HG02678 (cell line): ENCODE measurements around the gene SLC35F1.
"Not testable (repeated sequence)": the region's sequence is repeated elsewhere in the genome, so short reads cannot be mapped to it uniquely, and the experiment has no call there.

Experiments
- ATAC-seq: cut with Tn5 transposase; IDR thresholded peaks from one replicate; pipeline ENCODE4 v1.9.1; 2021; ENCODE audit warnings: mild to moderate bottlenecking, moderate library complexity; ENCODE audit not compliant: unreplicated experiment

Gene SLC35F1

GRCh38 chr6:117924690-117925089 lies 17.6 kb downstream of the SLC35F1 start:
- no peak for ATAC-seq

DNA sequence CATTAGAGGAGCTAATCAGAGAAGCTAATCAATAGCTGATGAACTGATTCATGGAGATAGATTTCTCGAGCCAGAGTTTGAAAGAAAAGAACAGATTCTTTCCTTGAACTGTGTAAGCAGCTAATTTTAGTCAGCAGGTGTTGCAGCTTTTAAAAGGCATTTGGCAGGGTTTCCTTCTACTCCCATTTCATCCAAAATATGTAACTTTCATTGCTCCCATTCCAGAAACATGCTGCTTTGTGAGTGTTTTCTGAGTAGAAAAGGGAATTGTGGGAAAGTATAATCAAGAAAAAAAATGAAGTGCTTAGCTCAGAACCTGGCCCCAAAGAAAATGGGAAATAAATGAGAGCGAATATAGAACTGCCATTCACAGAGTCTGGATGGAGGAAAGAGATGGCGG lies 20.8 kb downstream of the SLC35F1 start:
- ATAC-seq = no peak

DNA sequence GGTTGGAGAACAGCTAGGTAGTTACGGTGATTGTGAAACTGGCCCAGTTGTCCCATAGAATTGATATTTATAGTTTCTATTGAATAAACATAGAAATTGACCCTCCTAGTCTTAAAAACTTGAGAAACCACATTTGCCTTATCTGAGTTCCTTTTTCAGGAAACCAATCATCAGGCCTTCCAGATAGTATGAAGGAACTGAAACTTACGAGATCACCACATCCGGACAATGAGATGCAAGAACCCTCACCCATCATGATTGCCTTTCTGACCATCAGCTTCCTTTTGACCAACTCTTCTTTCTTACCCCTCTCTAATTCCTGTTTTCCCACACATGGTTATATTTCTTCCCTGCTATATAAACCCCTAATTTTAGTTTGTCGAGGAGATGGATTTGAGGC lies 21.8 kb downstream of the SLC35F1 start:
- no peak for ATAC-seq

GRCh38 chr6:117929501-117929900 lies 22.4 kb downstream of the SLC35F1 start:
- ATAC-seq = no peak

GRCh38 chr6:117930645-117931044 lies 23.6 kb downstream of the SLC35F1 start:
- ATAC-seq = no peak

DNA sequence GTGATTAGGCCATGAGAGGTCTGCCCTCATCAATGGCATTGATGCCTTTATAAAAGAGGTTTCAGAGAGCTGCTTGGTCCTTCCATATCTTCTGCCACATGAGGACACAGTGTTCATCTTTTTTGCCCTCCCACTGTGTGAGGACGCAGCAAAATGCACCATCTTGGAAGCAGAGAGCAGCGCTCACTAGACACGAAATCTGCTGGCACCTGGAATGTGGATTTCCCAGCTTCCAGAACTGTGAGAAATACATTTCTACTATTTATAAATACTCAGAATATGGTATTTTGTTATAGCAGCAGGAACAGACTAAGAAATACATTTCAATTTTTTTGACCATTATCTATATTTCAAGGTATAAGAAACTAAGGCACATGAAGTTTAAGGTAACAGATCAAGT lies 24.9 kb downstream of the SLC35F1 start:
- ATAC-seq = no peak

DNA sequence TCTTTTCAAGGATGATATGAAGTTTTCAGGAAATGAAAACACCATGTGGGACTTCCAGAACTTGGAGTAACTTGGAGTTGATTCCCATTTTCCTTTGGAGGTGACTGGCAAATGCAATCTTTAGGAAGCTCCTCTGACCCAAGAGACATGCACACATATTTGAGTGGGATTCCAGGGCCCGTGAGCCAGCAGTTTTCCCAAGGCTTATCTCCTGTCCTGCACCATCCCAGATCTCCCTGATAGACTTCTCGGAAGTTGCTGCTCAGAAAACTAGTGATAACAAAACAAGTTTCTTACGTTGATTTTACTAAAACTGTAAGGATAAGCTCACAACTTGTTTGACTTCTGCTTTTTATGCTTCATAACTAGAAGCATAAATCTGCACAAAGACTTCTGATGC lies 25.6 kb downstream of the SLC35F1 start:
- no peak for ATAC-seq

DNA sequence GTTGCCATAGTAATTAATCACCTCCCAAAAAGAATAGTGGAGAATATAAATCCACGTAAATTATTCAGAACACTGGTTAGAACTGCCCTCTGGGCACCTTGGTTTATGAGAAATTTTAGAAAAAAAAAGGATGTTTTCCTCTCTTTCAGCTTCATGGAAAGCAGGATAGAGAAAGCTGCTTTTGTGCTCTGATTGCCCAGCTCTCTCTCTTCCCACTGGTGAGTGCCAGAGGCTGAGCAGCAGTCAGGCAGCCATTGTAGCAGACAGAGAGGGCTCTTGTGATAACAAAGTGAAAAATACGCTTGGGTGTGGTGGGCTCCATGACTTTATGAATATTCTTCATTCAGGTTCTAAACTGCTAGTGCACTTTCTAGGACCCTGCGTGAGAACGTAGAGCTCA lies 26.4 kb downstream of the SLC35F1 start:
- no peak for ATAC-seq

- ATAC-seq = no peak
Measured at GRCh38 chr6:117938311-117938995, 31.4 kb downstream of the SLC35F1 start.

GRCh38 chr6:117947234-117947633 lies 40.2 kb downstream of the SLC35F1 start:
- no peak for ATAC-seq

DNA sequence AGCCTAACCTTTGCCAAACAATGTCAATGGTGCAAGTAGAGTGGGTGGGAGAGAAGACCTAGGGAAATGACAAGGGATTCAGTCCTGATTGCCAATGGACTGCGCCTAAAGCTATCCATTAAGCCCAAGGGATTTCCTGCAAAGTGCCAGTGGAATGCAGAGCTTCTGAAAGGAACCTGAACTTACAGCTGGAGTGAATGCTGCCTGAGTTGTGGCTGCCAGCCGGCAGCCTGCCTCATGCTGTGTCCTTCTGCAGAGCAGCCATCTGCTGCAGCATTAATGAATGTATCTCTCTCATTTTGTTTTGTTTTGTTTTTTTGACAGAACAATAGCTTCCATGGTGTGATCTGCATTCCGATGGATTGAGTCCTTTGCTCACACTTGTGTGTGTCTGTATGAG lies 44.7 kb downstream of the SLC35F1 start:
- ATAC-seq = no peak

- ATAC-seq = peak; percentile 68
Measured at GRCh38 chr6:117955684-117956256, 48.7 kb downstream of the SLC35F1 start.

- no peak for ATAC-seq
Measured at GRCh38 chr6:117956386-117956785, 49.3 kb downstream of the SLC35F1 start.

DNA sequence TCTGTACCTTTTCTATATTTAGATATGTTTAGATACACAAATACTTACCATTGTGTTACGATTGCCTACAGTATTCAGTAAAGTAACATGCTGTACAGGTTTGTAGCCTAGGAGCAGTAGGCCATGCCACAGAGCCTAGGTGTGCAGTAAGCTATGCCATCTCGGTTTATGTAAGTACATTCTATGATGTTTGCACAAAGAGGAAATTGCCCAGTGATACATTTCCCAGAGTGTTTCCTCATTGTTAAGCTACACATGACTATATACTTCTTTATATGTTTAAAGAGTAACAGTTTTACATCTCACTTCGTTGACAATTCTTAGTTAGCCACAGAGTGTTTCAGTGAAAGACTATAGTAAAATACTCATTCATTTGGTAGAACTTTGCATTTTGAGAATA lies 51.5 kb downstream of the SLC35F1 start:
- no peak for ATAC-seq

- no peak for ATAC-seq
Measured at GRCh38 chr6:117960877-117961276, 53.8 kb downstream of the SLC35F1 start.

DNA sequence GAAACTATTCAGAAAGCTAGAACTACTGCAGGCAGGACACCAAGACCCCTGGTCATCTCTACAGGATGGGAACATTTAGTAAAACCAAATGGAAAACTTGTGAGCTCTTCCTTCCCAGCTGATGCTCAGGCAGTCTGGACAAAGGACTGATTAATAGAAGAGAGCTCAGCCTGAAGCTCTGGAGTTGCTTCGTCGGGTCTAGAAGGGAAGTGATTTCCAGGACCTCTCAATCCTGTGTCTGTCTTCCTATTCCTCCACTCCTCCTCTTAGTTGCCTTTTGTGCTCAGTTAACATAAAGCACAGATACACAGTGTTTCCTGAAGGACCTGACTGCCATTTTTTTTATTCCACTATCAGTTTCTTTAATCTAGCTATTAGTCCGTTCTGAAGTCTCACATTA lies 54.2 kb downstream of the SLC35F1 start:
- no peak for ATAC-seq

DNA sequence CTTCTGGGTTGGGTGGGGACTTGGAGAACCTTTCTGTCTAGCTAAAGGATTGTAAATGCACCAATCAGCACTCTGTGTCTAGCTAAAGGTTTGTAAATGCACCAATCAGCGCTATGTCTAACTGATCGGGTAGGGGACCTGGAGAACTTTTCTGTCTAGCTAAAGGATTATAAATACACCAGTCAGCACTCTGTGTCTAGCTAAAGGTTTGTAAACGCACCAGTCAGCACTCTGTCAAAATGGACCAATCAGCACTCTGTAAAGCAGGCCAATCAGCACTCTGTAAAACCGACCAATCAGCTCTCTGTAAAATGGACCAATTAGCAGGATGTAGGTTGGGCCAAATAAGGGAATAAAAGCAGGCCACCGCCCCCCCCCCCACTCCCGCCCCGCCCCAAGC lies 58.7 kb downstream of the SLC35F1 start:
- ATAC-seq = not testable (repeated sequence)

DNA sequence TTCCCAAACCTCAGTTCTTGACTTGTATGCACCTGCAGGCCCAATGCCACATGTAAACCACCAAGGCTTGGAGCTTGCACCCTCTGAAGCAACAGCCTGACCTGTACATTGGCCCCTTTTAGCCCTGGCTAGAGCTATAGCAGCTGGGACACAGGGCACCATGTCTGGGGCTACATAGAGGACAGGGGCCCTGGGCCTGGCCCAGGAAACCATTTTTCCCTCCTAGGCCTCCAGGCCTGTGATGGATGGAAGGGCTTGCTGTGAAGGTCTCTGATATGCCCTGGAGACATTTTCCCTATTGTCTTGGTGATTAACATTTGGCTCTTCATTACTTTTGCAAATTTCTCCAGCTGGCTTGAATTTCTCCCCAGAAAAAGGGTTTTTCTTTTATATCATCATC lies 64.6 kb downstream of the SLC35F1 start:
- ATAC-seq = no peak

DNA sequence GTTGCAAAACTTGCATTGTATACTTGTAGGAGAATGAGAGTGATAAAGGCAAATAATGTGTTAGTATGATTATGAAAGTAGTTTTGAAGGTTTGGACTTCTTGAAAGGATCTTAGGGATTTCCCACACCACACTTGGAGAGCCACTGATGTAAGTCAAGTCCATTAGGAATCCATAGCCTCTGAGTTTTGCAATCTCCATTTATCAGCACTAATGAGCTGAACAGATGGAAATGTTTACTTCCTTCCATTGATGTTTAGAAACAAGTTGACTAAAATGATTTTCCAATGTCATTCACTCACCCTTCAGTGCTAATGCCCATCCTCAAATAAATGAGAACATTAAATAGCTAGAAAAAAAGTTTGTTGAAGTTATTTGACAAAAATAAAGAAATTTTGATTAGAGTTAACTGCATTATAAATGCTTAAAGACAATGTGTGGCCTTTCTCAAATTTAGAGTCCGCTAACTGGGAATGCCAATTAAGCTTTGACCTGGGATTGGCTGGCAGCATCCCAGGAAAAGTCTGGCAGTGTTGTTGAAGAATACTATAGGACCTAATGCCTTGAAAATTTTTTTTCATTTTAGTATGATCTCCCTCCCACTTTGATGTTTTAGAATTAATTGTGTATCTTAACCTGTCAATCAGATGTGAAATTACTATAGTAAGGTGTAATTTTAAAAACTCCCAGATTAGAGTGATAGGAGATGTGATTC lies 68.0 kb downstream of the SLC35F1 start:
- ATAC-seq = no peak

- ATAC-seq = peak; percentile 53
Measured at GRCh38 chr6:117976030-117976651, 69.1 kb downstream of the SLC35F1 start.

- ATAC-seq = no peak
Measured at GRCh38 chr6:117985916-117986315, 78.9 kb downstream of the SLC35F1 start.

GRCh38 chr6:117986396-117986795 lies 79.3 kb downstream of the SLC35F1 start:
- ATAC-seq = no peak
